Testis (tissue), 3 donors: ENCODE measurements around the gene DLX4. TPM values are rescaled to one million over a fixed set of nuclear protein-coding genes. Genes with fewer than 3 reads are reported as not detected.

Experiments used
- DNase-seq: peaks from one replicate; pipeline ENCODE4 v3.0.0-alpha.2; 2019
- H3K27ac ChIP-seq, 2 donors: fragments of 200-600 bp; sonication (generic); one replicate each; pipeline ENCODE4 v1.5.1; 2019
- H3K27me3 ChIP-seq: fragments of 200-600 bp; sonication (generic); one replicate; pipeline ENCODE4 v1.5.1; 2019
- H3K36me3 ChIP-seq: fragments of 200-600 bp; sonication (generic); one replicate; pipeline ENCODE4 v1.5.1; 2017; ENCODE audit warnings: low read depth; ENCODE audit errors: missing control alignments
- H3K4me1 ChIP-seq: fragments of 200-600 bp; sonication (generic); one replicate; pipeline ENCODE4 v1.5.1; 2019
- H3K4me3 ChIP-seq, 2 donors: fragments of 200-600 bp; sonication (generic); one replicate each; pipeline ENCODE4 v1.5.1; 2017 to 2019
- H3K9me3 ChIP-seq: fragments of 200-600 bp; sonication (generic); one replicate; pipeline ENCODE4 v1.5.1; 2017
- CTCF ChIP-seq, 3 experiments: fragments of 450-650 bp in 2 of 3; fragments of 200-600 bp in 1 of 3; sonication (generic) in 1 of 3; IDR thresholded peaks; one replicate each; pipeline ENCODE4 v1.5.1; 2016 to 2019; ENCODE audit warnings: antibody characterized with exemption in 3 of 3, mild to moderate bottlenecking in 2 of 3, moderate library complexity in 1 of 3
- POLR2A ChIP-seq: fragments of 450-650 bp; IDR thresholded peaks from one replicate; pipeline ENCODE4 v1.6.1; 2017; ENCODE audit warnings: antibody characterized with exemption, mild to moderate bottlenecking, moderate library complexity
- WGBS, 2 donors: methylation state at CpG; one replicate each; pipeline ENCODE4 v1.1.5; 2018; 5-methylcytosine and 5-hydroxymethylcytosine counted together
- intact Hi-C: fragments of 100-400 bp; cut with DNase I; formaldehyde crosslinking; loops from one replicate; pipeline ENCODE4 v1.15.1; 2023; ENCODE audit warnings: low total_unique reads
- polyA plus RNA-seq: library from polyadenylated mRNA; stranded (reverse); fragments of 350-450 nt; fragmentation: Illumina TruSeq; extraction: RNeasy Lipid Tissue Mini Kit (QIAGEN cat#74804); gene quantifications from one replicate; pipeline ENCODE4 v1.2.3, GENCODE V29; 2014; ENCODE audit warnings: low read depth, low replicate concordance; ENCODE audit not compliant: insufficient read depth
- total RNA-seq, 2 donors: library from RNA; depleted of rRNA; stranded (reverse); fragments of >200 nt; gene quantifications; one replicate each; pipeline ENCODE4 v1.2.3, GENCODE V29; 2016

The DLX4 gene
- total and polyA plus RNA-seq, 3 donors from 2014 or later, result 0.30 to 1.2 (median 0.37) TPM

GRCh38 chr17:49978501-49978900 is 9.5 kb downstream of the DLX4 start:
- Histone ChIP-seq H3K27me3 (no peaks in the 10 kb centered on the region), H3K36me3 (no peaks in the 10 kb centered on the region), H3K4me1 (no peaks in the 10 kb centered on the region), H3K9me3 (no peaks in the 10 kb centered on the region), H3K4me3 (no peak overlapping the region), H3K27ac (no peak overlapping the region)
- 80 to 89% methylated on average over 13 of the region's 13 CpGs for WGBS, 2 donors
- TF ChIP-seq CTCF (IDR thresholded peaks at IDR 0.05) (no peak), POLR2A (no peak)
- DNase-seq, result no peak
- intact Hi-C loops, result no loop called here

GRCh38 chr17:49979748-49980479 is 10.9 kb downstream of the DLX4 start:
- no peaks in the 10 kb centered on the region for H3K27me3 ChIP-seq
- no peak overlapping the region for H3K4me3 ChIP-seq
- no peaks in the 10 kb centered on the region for H3K9me3 ChIP-seq
- TF ChIP-seq CTCF (IDR thresholded peaks at IDR 0.05) (no peak), POLR2A (no peak)
- no peaks in the 10 kb centered on the region for H3K36me3 ChIP-seq
- no peak overlapping the region for H3K27ac ChIP-seq
- no peaks in the 10 kb centered on the region for H3K4me1 ChIP-seq
- intact Hi-C loops, result no loop called here
- no peak for DNase-seq
- WGBS, 2 donors, result 73 to 81% methylated on average over 3 to 4 of the region's 4 CpGs

GRCh38 chr17:49980703-49981197 is 11.8 kb downstream of the DLX4 start:
- DNase-seq, result no peak
- Histone ChIP-seq H3K4me3 (no peak overlapping the region), H3K4me1 (no peaks in the 10 kb centered on the region), H3K9me3 (no peaks in the 10 kb centered on the region), H3K36me3 (no peaks in the 10 kb centered on the region), H3K27ac (no peak overlapping the region), H3K27me3 (no peaks in the 10 kb centered on the region)
- intact Hi-C loops, result no loop called here
- WGBS, 2 donors, result 65 to 71% methylated on average over 3 to 7 of the region's 7 CpGs
- no peak for TF ChIP-seq CTCF (IDR thresholded peaks at IDR 0.05)
- no peak for TF ChIP-seq POLR2A

- no peaks in the 10 kb centered on the region for H3K4me1 ChIP-seq
- WGBS, 2 donors, result 82% methylated on average over 3 of the region's 3 CpGs; no CpG with 5 or more reads in 1 of the 2 donors
- no peaks in the 10 kb centered on the region for H3K36me3 ChIP-seq
- H3K4me3 ChIP-seq, result no peak overlapping the region
- H3K27ac ChIP-seq, result no peak overlapping the region
- DNase-seq, result no peak
- no peaks in the 10 kb centered on the region for H3K9me3 ChIP-seq
- TF ChIP-seq CTCF (IDR thresholded peaks at IDR 0.05) (no peak), POLR2A (no peak)
- no peaks in the 10 kb centered on the region for H3K27me3 ChIP-seq
- intact Hi-C loops, result no loop called here
Observed at GRCh38 chr17:49984283-49984682, 15.3 kb downstream of the DLX4 start.

GRCh38 chr17:49984776-49985175 is 15.8 kb downstream of the DLX4 start:
- TF ChIP-seq CTCF (IDR thresholded peaks at IDR 0.05) (no peak), POLR2A (no peak)
- intact Hi-C loops, result no loop called here
- no peak overlapping the region for H3K27ac ChIP-seq
- WGBS, 2 donors, result 72 to 100% methylated on average over 1 to 2 of the region's 2 CpGs
- no peak for DNase-seq
- no peak overlapping the region for H3K4me3 ChIP-seq
- no peaks in the 10 kb centered on the region for H3K9me3 ChIP-seq
- no peaks in the 10 kb centered on the region for H3K4me1 ChIP-seq
- H3K36me3 ChIP-seq, result no peaks in the 10 kb centered on the region
- H3K27me3 ChIP-seq, result no peaks in the 10 kb centered on the region
